HEK293T (cell line): ENCODE results near the gene PDGFRB.

ENCODE experiments used
- ELF4 ChIP-seq: fragments of 450-650 bp; IDR thresholded peaks from 2 replicates; pipeline ENCODE4 v1.6.1; 2017; ENCODE audit warnings: antibody characterized with exemption
- FOXA1 ChIP-seq: fragments of 450-650 bp; IDR thresholded peaks from 2 replicates; pipeline ENCODE4 v1.6.1; 2016; ENCODE audit warnings: mild to moderate bottlenecking
- HDGF ChIP-seq: fragments of 450-650 bp; IDR thresholded peaks from 2 replicates; pipeline ENCODE4 v1.6.1; 2017; ENCODE audit warnings: antibody characterized with exemption, borderline replicate concordance
- L3MBTL2 ChIP-seq: fragments of 450-650 bp; conservative IDR thresholded peaks from 2 replicates; pipeline ENCODE4 v1.6.1; 2016; ENCODE audit warnings: mild to moderate bottlenecking
- PKNOX1 ChIP-seq: fragments of 450-650 bp; IDR thresholded peaks from 2 replicates; pipeline ENCODE4 v1.6.1; 2016
- SP1 ChIP-seq: fragments of 450-650 bp; IDR thresholded peaks from 2 replicates; pipeline ENCODE4 v1.6.1; 2017
- ZNF384 ChIP-seq: fragments of 450-650 bp; IDR thresholded peaks from 2 replicates; pipeline ENCODE4 v1.6.1; 2016

GRCh38 chr5:150157168-150157567 is 1.5 kb upstream of the PDGFRB start:
- TF ChIP-seq FOXA1 (no peak), SP1 (no peak), ELF4 (no peak), HDGF (no peak), PKNOX1 (no peak), L3MBTL2 (no peak), ZNF384 (no peak)
